Smooth muscle cell (in vitro differentiated cells): Measurements from ENCODE around the gene COG4. TPM values are rescaled to one million over a fixed set of nuclear protein-coding genes. Genes with fewer than 3 reads are reported as not detected.
A peak's percentile ranks its signal among the peaks of the same experiment; 100 is the strongest.
"Not testable (repeated sequence)": the region's sequence is repeated elsewhere in the genome, so short reads cannot be mapped to it uniquely, and the experiment has no call there.

ENCODE experiments used
- DNase-seq: peaks from one replicate; lab custom pipeline; 2025; ENCODE audit not compliant: unreplicated experiment; lab: John Stamatoyannopoulos, UW
- H2AFZ ChIP-seq: fragments of 200-600 bp; sonication (generic); 2 replicates; pipeline ENCODE4 v1.6.0; 2016; ENCODE audit warnings: antibody characterized with exemption, low read depth, mild to moderate bottlenecking
- H3F3A ChIP-seq: fragments of 200-600 bp; sonication (generic); 2 replicates; pipeline ENCODE4 v1.6.0; 2017; ENCODE audit warnings: antibody characterized with exemption, low read depth
- H3K27ac ChIP-seq: fragments of 200-600 bp; sonication (generic); 2 replicates; pipeline ENCODE4 v1.5.1; 2016; ENCODE audit warnings: low read depth, mild to moderate bottlenecking
- H3K27me3 ChIP-seq: fragments of 200-600 bp; sonication (generic); 2 replicates; pipeline ENCODE4 v1.6.1; 2016; ENCODE audit warnings: low read depth, mild to moderate bottlenecking
- H3K36me3 ChIP-seq: fragments of 200-600 bp; sonication (generic); 2 replicates; pipeline ENCODE4 v1.5.1; 2016; ENCODE audit warnings: low read depth
- H3K4me1 ChIP-seq: fragments of 200-600 bp; sonication (generic); 2 replicates; pipeline ENCODE4 v1.5.1; 2016; ENCODE audit warnings: low read depth
- H3K4me2 ChIP-seq: fragments of 200-600 bp; sonication (generic); 2 replicates; pipeline ENCODE4 v1.6.0; 2016; ENCODE audit warnings: mild to moderate bottlenecking
- H3K4me3 ChIP-seq: fragments of 200-600 bp; sonication (generic); 2 replicates; pipeline ENCODE4 v1.5.1; 2016; ENCODE audit warnings: mild to moderate bottlenecking
- H3K79me2 ChIP-seq: fragments of 200-600 bp; sonication (generic); 2 replicates; pipeline ENCODE4 v1.6.0; 2016; ENCODE audit warnings: low read depth, mild to moderate bottlenecking
- H3K9ac ChIP-seq: fragments of 200-600 bp; sonication (generic); 2 replicates; pipeline ENCODE4 v1.6.0; 2016; ENCODE audit warnings: low read depth
- H3K9me3 ChIP-seq: fragments of 200-600 bp; sonication (generic); replicated peaks from 2 replicates; pipeline ENCODE4 v1.5.1; 2016; ENCODE audit warnings: low read depth
- H4K20me1 ChIP-seq: fragments of 200-600 bp; sonication (generic); 2 replicates; pipeline ENCODE4 v1.6.0; 2016; ENCODE audit warnings: low read depth
- CTCF ChIP-seq: fragments of 200-600 bp; sonication (generic); IDR thresholded peaks from 2 replicates; pipeline ENCODE4 v1.5.1; 2017; ENCODE audit warnings: borderline replicate concordance, mild to moderate bottlenecking, antibody characterized with exemption; ENCODE audit not compliant: insufficient read depth, poor library complexity, severe bottlenecking
- WGBS: methylation state at CpG from one replicate; pipeline ENCODE4 v1.1.7; 2016; ENCODE audit warnings: low lambda C conversion rate; 5-methylcytosine and 5-hydroxymethylcytosine counted together
- polyA plus RNA-seq: library from polyadenylated mRNA; unstranded; fragments of >200 nt; fragmentation: Nextera tagmentation; extraction: Ambion mirVana; gene quantifications from 2 replicates; pipeline ENCODE4 v1.2.1, GENCODE V29; 2016
- total RNA-seq: library from RNA; depleted of rRNA; stranded (reverse); fragments of >200 nt; gene quantifications from 2 replicates; pipeline ENCODE4 v1.2.3, GENCODE V29; 2014

Gene COG4
- total and polyA plus RNA-seq, 2 experiments from 2014 or later = 49.4 to 61.9 TPM

- WGBS = 77% methylated on average over 6 of the region's 6 CpGs
- no peak for DNase-seq
These were observed 3.0 kb upstream of the COG4 start for GRCh38 chr16:70526403-70526802.

DNA sequence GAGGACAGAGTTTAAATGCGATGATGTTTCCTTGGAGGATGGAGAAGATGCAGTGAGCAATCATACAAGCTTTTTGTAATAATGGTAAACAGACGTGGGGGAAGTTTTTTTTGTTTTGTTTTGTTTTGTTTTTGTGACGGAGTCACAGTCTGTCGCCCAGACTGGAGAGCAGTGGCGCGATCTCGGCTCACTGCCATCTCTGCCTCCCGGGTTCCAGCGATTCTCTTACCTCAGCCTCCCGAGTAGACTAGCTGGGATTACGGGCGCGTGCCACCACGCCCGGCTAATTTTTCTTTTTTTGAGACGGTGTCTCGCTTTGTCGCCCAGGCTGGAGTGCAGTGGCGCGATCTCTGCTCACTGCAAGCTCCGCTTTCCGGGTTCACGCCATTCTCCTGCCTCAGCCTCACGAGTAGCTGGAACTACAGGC is 1.1 kb upstream of the COG4 start:
- WGBS = 1% methylated on average over 24 of the region's 24 CpGs
- Histone ChIP-seq H3K79me2 (peaks cover 73% of the 10 kb centered on the region), H3K4me1 (peaks cover 33% of the 10 kb centered on the region), H2AFZ (peak overlapping the region; percentile 99), H3K9ac (peak overlapping the region; percentile 92), H4K20me1 (peaks cover 48% of the 10 kb centered on the region), H3K4me3 (peak overlapping the region; percentile 98), H3K4me2 (peak overlapping the region; percentile 92), H3K27ac (peak overlapping the region; percentile 91)
- H3K9me3 ChIP-seq, H3F3A ChIP-seq, DNase-seq, H3K36me3 ChIP-seq, H3K27me3 ChIP-seq: not testable (repeated sequence)

More at GRCh38 chr16:70526403-70526802, 3.0 kb upstream of the COG4 start:
- H4K20me1 ChIP-seq = peaks cover 65% of the 10 kb centered on the region
- H2AFZ ChIP-seq = no peak overlapping the region
- no peak overlapping the region for H3K9ac ChIP-seq
- no peaks in the 10 kb centered on the region for H3K9me3 ChIP-seq
- peaks cover 33% of the 10 kb centered on the region for H3K4me1 ChIP-seq
- no peaks in the 10 kb centered on the region for H3F3A ChIP-seq
- H3K4me2 ChIP-seq = peak overlapping the region; percentile 92
- no peak overlapping the region for H3K4me3 ChIP-seq
- peak overlapping the region; percentile 10 for H3K27ac ChIP-seq
- H3K27me3 ChIP-seq = no peaks in the 10 kb centered on the region
- peaks cover 10% of the 10 kb centered on the region for H3K36me3 ChIP-seq
- TF ChIP-seq CTCF = no peak
- H3K79me2 ChIP-seq = peaks cover 93% of the 10 kb centered on the region

DNA sequence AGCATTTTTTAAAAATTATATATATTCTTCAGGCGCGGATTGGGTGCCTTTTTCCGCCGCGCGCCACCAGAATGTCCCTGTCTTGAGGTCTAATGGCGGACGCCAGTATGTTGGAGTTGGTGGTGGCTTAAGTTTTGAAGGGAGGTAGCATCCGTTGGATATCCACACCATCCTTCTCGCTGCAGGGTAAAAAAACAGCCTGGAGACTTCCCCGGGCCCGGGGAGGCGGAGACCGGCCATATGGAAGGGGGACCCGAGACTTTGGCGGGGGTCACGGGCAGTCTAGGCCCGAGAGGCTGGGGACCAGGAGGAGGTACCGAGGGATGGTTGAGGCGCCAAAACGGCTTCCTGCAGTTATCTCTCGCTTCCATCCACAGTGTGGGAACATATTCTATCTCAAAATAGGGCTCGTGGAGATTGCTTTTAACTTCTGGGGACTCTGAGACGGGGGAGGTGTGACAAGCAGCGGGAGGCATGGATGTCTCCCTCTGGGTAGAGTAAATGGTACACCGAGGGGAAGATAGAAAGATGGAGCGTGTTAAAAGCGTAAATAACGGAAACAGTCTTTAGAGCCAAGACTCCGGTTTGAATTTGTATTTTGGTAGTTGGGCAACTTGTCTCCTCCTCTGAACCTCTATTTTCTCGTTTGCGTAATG is 517 bp upstream of the COG4 start, which contains the start of gene SF3B3:
Gene SF3B3 (plus strand): TSS at position 74 of the 656 bp plus-strand sequence. CDS start 2,841 bp downstream, outside the sequence.
- H3K4me2 ChIP-seq = peak within 1 kb of the TSS; percentile 92
- TF ChIP-seq CTCF = no peak
- H3K4me3 ChIP-seq = peak within 1 kb of the TSS; percentile 98
- peak within 1 kb of the TSS; percentile 91 for H3K27ac ChIP-seq
- peaks cover 2% of the 10 kb centered on the region for H3K36me3 ChIP-seq
- peaks cover 42% of the 10 kb centered on the region for H4K20me1 ChIP-seq
- H3K4me1 ChIP-seq = peaks cover 33% of the 10 kb centered on the region
- H3K9ac ChIP-seq = peak within 1 kb of the TSS; percentile 92
- H3K9me3 ChIP-seq = no peaks in the 10 kb centered on the region
- no peaks in the 10 kb centered on the region for H3F3A ChIP-seq
- peak within 1 kb of the TSS; percentile 99 for H2AFZ ChIP-seq
- WGBS = 2% methylated on average over 32 of the region's 32 CpGs
- no peaks in the 10 kb centered on the region for H3K27me3 ChIP-seq
- H3K79me2 ChIP-seq = peaks cover 68% of the 10 kb centered on the region
- peak; percentile 69 for DNase-seq

DNA sequence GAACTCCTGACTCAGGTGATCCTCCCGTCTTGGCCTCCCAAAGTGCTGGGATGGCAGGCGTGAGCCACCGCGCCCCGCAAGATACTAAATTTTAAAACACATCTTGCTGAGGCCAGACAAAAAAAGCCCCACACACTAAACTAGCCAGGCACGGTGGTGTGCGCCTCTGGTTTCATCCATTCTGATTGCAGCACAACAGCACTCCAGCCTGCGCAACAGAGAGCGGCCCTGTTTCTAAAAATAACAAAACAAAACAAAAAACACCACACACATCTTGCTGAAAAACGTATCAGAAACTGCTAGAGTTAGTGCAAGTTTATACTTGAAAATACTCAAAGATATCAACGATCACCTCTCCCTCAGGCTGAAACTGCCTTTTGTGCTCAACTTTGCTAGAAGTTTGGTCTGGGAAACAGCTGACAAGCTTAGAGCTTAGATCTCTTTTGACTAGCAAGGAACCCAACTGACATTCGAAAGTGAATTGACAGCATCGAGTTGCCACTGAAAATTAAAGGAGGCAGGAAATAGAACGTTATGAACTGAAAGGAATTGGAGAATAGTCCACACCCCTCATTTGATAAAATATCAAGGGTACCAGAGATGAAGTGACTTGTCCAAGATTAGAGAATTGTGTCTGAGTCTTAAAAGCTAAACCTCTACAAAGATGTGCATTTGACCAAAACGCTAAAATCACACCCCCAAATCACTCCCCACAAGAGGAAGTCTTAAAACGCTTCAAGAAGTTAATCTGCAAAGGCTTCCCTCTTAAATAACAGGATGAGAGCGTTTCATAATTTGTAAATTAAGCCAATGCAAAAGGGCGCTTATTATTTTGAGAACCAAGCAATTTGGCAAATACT is 908 bp downstream of the COG4 start:
- Histone ChIP-seq H3K36me3 (no peaks in the 10 kb centered on the region), H3K4me2 (peak overlapping the region; percentile 92), H3K79me2 (peaks cover 55% of the 10 kb centered on the region), H3F3A (no peaks in the 10 kb centered on the region), H3K9ac (peak overlapping the region; percentile 92), H3K9me3 (no peaks in the 10 kb centered on the region), H3K27me3 (no peaks in the 10 kb centered on the region), H3K4me3 (peak overlapping the region; percentile 98), H3K27ac (peak overlapping the region; percentile 91), H4K20me1 (peaks cover 28% of the 10 kb centered on the region), H2AFZ (peak overlapping the region; percentile 99), H3K4me1 (peaks cover 29% of the 10 kb centered on the region)
- DNase-seq = no peak
- 63% methylated on average over 18 of the region's 18 CpGs for WGBS
- TF ChIP-seq CTCF = no peak
